NCI-H748 (cell line): Measurements from ENCODE around the gene SCFD1.
"Not testable (repeated sequence)": the region's sequence is repeated elsewhere in the genome, so short reads cannot be mapped to it uniquely, and the experiment has no call there.

ENCODE experiments used
- DNase-seq: peaks from one replicate; lab custom pipeline; 2025; ENCODE audit not compliant: unreplicated experiment; lab: John Stamatoyannopoulos, UW

Gene SCFD1

DNA sequence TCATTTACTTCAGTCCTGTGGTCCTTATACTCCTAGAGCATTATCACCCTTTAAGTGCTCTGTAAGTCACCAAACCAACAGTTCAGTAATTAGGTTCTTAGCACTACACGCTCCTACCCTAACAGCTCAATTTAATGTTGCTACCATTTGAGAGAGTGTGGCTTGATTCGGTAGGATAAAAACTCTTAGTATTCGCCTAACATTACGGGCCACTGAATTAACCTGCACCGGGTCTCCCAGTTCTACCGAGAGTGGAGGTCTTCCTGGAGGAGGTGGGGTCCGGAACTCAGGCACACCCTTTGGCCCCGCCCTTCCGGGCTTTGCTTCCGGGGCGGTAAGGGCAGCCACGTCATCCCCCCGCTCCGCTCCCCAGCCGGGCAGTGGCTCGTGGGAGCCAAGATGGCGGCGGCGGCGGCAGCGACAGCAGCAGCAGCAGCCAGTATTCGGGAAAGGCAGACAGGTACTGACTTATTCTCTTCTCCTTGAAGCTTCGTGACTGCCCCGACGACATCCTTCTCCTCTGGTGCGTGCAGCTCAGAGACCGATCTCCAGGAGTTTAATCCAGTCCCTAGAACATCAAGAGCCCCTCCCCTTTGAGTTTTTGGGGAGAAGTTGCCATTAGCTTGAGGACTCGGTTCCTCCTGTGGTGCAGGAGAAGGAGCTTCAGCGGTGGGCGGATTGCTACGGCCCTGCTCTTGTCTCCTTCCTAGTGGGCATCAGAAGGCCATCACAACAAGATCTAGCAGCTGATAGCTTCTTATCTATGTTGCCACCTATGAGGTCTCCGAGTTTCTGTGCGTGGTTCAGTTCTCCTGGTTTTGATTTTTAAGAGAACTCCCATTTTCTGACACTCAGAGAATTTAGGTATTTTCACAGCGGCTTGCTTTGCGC, at the start of gene SCFD1:
TSS of gene SCFD1 (plus strand) at position 380 of the 891 bp plus-strand sequence. CDS start at position 400, 20 bp downstream.
- DNase-seq, result peak; percentile 96

DNA sequence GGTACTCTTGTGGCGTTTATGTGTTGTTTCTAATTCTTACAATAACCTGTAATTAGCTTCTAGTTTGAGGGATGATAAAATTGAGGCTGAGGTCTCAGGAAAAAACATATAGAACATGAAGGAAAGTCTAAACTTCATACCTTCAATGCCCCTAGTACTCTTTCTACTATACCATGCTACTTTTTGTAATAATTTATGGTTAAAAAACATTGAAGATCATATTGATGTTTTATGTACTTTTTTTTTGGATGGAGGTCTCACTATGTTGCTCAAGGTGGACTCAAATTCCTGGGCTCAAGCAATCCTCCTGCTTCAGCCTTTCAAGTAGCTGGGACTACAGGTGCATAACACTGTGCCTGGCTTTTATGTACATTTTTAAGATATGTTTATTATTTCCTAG, 49.3 kb upstream of the SCFD1 start:
- no peak for DNase-seq

GRCh38 chr14:30573226-30573814, 48.8 kb upstream of the SCFD1 start:
- no peak for DNase-seq

DNA sequence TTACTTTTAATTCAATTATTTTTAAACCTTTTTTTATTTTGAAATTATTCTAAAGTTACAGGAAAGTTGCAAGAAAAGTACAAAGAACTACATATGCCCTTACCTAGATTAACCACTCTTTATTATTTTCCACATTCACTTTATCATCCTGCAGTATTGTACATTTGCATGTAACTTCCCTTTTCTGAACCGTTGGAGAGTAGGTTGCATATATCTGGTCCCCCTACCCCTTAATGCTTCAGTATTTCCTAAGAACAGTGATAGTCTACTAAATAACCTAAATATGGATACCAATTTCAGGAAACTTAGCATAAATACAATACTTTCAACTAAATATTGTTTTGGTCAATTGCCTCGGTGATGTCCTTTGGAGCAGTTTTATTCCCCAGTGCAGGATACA, 48.2 kb upstream of the SCFD1 start:
- no peak for DNase-seq

DNA sequence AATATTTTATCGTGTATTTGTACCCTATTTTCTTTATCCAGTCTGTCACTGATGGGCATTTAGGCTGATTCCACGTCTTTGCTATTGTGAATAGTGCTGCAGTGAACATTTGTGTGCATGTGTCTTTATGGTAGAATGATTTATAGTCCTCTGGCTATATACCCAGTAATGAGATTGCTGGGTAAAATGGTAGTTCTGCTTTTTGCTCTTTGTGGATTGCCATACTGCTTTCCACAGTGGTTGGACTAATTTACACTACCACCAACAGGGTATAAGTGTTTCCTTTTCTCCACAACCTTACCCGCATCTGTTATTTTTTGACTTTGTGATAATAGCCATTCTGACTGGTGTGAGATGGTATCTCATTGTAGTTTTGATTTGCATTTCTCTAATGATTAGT, 47.3 kb upstream of the SCFD1 start:
- DNase-seq, result not testable (repeated sequence)

DNA sequence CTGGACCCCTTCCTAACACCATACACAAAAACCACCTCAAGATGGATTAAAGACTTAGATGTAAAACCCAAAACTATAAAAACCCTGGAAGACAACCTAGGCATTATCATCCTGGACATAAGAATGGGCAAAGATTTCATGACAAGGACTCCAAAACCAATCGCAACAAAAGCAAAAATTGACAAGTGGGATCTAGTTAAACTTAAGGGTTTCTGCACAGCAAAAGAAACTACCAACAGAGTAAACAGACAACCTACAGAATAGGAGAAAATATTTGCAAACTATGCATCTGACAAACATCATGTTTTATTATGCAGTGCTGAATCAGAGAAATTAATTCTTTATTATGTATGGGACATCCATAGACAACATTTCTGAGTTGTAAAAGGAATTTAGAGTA, 45.8 kb upstream of the SCFD1 start:
- not testable (repeated sequence) for DNase-seq

DNA sequence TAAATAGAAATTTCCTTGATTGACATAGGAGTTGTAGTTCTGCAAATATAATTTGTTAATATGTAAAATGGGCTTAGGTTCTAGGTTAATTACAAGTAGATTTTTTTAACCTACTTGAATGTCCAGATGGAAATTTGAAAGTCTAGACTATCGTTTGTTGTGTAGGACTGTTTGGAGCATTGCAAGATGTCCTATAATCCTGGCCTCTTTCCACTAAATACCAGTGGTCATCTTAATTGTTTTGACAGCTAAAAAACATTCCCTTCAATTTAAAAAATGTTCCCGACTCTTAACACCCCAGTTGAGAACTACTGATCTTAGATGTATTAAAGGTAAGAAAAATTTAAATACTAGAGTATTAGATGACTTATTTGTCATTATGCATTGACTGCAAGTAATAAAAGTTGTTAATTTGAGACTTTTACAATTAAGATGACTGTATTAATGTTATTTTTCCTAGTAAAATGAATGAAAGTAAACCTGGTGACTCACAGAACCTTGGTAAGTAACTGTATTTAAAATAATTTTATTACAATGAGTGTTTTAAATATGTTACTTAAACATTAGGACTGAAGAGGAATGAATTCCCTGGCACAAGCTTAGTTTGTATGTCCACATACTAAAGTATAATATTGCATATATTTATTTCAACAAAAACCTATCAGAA, 41.4 kb upstream of the SCFD1 start:
- no peak for DNase-seq

DNA sequence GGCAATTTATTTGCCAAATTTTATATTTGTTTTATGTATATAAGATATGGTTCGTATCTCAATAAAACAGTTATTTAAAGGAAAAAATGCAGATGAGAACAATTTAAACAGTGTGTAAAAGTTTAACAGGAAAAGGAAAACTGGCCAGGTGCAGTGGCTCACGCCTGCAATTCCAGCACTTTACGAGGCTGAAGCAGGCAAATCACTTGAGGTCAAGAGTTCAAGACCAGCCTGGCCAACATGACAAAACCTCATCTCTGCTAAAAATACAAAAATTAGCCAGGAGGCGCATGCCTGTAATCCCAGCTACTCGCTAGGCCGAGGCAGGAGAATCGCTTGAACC, 40.9 kb upstream of the SCFD1 start:
- no peak for DNase-seq

GRCh38 chr14:30582376-30582775, 39.7 kb upstream of the SCFD1 start:
- DNase-seq, result no peak

GRCh38 chr14:30584058-30584630, 38.0 kb upstream of the SCFD1 start:
- DNase-seq, result no peak

GRCh38 chr14:30585204-30585603, 36.9 kb upstream of the SCFD1 start:
- no peak for DNase-seq

GRCh38 chr14:30587141-30587540, 35.0 kb upstream of the SCFD1 start:
- DNase-seq, result no peak

- DNase-seq, result no peak
These were observed 33.2 kb upstream of the SCFD1 start for GRCh38 chr14:30588873-30589272.

- no peak for DNase-seq
These were observed 25.2 kb upstream of the SCFD1 start for GRCh38 chr14:30596935-30597334.

DNA sequence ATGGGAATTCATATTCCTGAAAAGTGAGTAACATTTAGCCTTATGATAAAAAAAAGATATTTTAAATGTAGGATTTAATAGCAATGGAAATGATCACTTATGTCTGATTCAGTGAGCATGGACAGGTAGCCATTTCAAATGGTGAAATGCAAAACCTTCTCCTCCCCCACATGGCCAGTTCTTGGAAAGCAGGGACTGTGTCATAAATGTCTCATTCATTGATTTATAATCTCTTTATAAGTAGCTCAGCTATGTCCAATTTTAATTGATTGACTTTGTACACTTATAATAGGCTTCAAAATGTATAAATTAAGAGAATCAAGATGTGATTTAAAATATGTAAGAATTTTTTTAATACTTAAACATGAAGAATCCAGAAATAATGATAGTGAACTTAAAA, 24.6 kb upstream of the SCFD1 start:
- DNase-seq, result no peak

- no peak for DNase-seq
These were observed 20.9 kb upstream of the SCFD1 start for GRCh38 chr14:30600922-30601918.

DNA sequence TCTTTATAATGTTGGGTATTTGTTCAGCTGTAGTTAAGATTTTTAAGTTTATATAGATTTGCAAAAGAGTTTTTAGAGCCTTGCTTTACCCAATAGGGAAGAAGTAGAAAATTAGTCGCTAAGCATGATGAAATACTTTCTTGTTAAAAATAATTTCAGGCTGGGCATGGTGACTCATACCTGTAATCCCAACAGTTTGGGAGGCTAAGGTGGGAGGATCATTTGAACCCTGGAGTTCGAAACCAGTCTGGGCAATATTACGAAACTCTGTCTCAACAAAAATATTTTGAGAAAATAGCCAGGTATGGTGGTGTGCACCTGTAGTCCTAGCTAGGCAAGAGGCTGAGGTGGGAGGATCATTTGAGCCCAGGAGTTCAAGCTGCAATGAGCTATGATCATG, 18.7 kb upstream of the SCFD1 start:
- DNase-seq, result no peak

DNA sequence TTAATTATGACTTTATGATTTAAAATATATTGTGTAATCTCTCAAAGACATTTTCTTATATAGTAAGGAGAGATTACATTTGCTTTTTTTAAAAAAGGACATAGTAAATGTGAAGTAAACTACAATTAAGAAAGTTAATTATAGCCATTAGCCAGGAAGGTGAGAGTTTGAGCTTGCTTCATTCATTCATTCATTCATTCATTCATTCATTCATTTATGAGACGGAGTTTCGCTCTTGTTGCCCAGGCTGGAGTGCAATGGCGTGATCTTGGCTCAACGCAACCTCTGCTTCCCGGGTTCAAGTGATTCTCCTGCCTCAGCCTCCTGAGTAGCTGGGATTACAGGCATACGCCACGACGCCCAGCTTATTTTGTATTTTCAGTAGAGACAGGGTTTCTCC, 17.4 kb upstream of the SCFD1 start:
- DNase-seq, result not testable (repeated sequence)

- DNase-seq, result no peak
These were observed 14.9 kb upstream of the SCFD1 start for GRCh38 chr14:30607156-30607780.

DNA sequence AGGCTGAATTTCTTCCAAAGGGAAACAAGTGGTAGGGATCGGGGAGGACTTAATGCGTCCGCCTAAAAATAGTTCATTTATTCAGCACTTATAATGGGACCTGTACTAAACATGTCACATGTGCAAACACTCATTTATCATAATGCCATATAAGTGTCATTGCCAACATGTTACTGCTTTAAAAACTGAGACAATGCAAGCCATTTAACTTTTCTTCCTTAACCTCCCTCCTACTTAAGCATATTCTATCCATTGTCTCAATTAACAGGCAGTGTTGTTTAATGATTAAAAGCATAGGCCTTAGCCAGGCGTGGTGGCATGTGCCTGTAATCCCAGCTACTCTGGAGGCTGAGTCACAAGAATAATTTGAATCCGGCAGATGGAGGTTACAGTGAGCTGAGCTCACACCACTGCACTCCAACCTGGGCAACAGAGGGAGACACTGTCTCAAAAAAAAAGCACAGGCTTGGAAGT, 13.5 kb upstream of the SCFD1 start:
- DNase-seq, result no peak
